NCI-H748 treated with DMSO at 0.1 percent for 48 hours (cell line): ENCODE results near the gene GPR37L1.
"Not testable (repeated sequence)": the region's sequence is repeated elsewhere in the genome, so short reads cannot be mapped to it uniquely, and the experiment has no call there.

Experiments
- DNase-seq: peaks from one replicate; lab custom pipeline; 2025; lab: John Stamatoyannopoulos, UW

Gene GPR37L1

GRCh38 chr1:202134645-202135172 is 12.0 kb downstream of the GPR37L1 start:
- DNase-seq: no peak

- peak; percentile 27 for DNase-seq
Measured at GRCh38 chr1:202135221-202135721, 12.6 kb downstream of the GPR37L1 start.

GRCh38 chr1:202140833-202141232 is 18.1 kb downstream of the GPR37L1 start:
- no peak for DNase-seq

- not testable (repeated sequence) for DNase-seq
Measured at GRCh38 chr1:202141468-202141867, 18.8 kb downstream of the GPR37L1 start.

GRCh38 chr1:202143011-202143767 is 20.5 kb downstream of the GPR37L1 start:
- no peak for DNase-seq

- DNase-seq: no peak
Measured at GRCh38 chr1:202143768-202144401, 21.2 kb downstream of the GPR37L1 start.

GRCh38 chr1:202144402-202145067 is 21.8 kb downstream of the GPR37L1 start, which contains the start of gene ARL8A:
TSS of gene ARL8A (minus strand) at chr1:202144737. CDS start at chr1:202144572, 165 bp downstream.
- no peak for DNase-seq

GRCh38 chr1:202145068-202145743 is 22.5 kb downstream of the GPR37L1 start:
- DNase-seq: no peak

GRCh38 chr1:202145744-202146140 is 23.0 kb downstream of the GPR37L1 start:
- not testable (repeated sequence) for DNase-seq

GRCh38 chr1:202146279-202146678 is 23.6 kb downstream of the GPR37L1 start:
- no peak for DNase-seq

GRCh38 chr1:202146993-202147392 is 24.3 kb downstream of the GPR37L1 start:
- DNase-seq: no peak

GRCh38 chr1:202148391-202148790 is 25.7 kb downstream of the GPR37L1 start:
- no peak for DNase-seq

GRCh38 chr1:202149566-202149965 is 26.8 kb downstream of the GPR37L1 start:
- DNase-seq: no peak

- no peak for DNase-seq
Measured at GRCh38 chr1:202150187-202150586, 27.5 kb downstream of the GPR37L1 start.

GRCh38 chr1:202150602-202151001 is 27.9 kb downstream of the GPR37L1 start:
- DNase-seq: no peak

- DNase-seq: no peak
Measured at GRCh38 chr1:202151045-202151444, 28.3 kb downstream of the GPR37L1 start.

- DNase-seq: no peak
Measured at GRCh38 chr1:202152399-202152798, 29.7 kb downstream of the GPR37L1 start.

- DNase-seq: no peak
Measured at GRCh38 chr1:202153284-202153683, 30.6 kb downstream of the GPR37L1 start.

GRCh38 chr1:202154148-202154765 is 31.5 kb downstream of the GPR37L1 start:
- no peak for DNase-seq

- DNase-seq: no peak
Measured at GRCh38 chr1:202154766-202155477, 32.2 kb downstream of the GPR37L1 start.
